Mononuclear cell (primary cell): Measurements from ENCODE around the gene DMAC2L. TPM values are rescaled to one million over a fixed set of nuclear protein-coding genes. Genes with fewer than 3 reads are reported as not detected.
"Not testable (repeated sequence)": the region's sequence is repeated elsewhere in the genome, so short reads cannot be mapped to it uniquely, and the experiment has no call there.

Experiments
- H3K27me3 ChIP-seq: 2 replicates; pipeline ENCODE4 v1.6.0; 2011; ENCODE audit warnings: low read length, control low read depth; ENCODE audit not compliant: insufficient read depth
- H3K4me1 ChIP-seq: 2 replicates; pipeline ENCODE4 v1.5.1; 2011; ENCODE audit warnings: mild to moderate bottlenecking, low read length, control low read depth; ENCODE audit not compliant: insufficient read depth
- H3K4me3 ChIP-seq: 2 replicates; pipeline ENCODE4 v1.5.1; 2011; ENCODE audit warnings: mild to moderate bottlenecking, low read length, moderate library complexity
- H3K9me3 ChIP-seq: 2 replicates; pipeline ENCODE4 v1.5.1; 2011; ENCODE audit warnings: low read depth, mild to moderate bottlenecking, control low read depth, low read length
- total RNA-seq: library from RNA; depleted of rRNA; stranded (reverse); fragments of >200 nt; gene quantifications from one replicate; pipeline ENCODE4 v1.2.3, GENCODE V29; 2012

DMAC2L gene
- total RNA-seq, 1 donor = 12.8 TPM

GRCh38 chr14:50357753-50358395 is 45.8 kb downstream of the DMAC2L start:
- Histone ChIP-seq H3K9me3 (no peaks in the 10 kb centered on the region), H3K4me3 (no peak overlapping the region), H3K4me1 (no peaks in the 10 kb centered on the region), H3K27me3 (no peaks in the 10 kb centered on the region)

- peaks cover 12% of the 10 kb centered on the region for H3K4me1 ChIP-seq
- H3K4me3 ChIP-seq = no peak overlapping the region
- no peaks in the 10 kb centered on the region for H3K27me3 ChIP-seq
- H3K9me3 ChIP-seq = no peaks in the 10 kb centered on the region
These were observed 47.5 kb downstream of the DMAC2L start for GRCh38 chr14:50359631-50360030.

- peaks cover 17% of the 10 kb centered on the region for H3K4me1 ChIP-seq
- no peak overlapping the region for H3K4me3 ChIP-seq
- no peaks in the 10 kb centered on the region for H3K27me3 ChIP-seq
- no peaks in the 10 kb centered on the region for H3K9me3 ChIP-seq
These were observed 48.0 kb downstream of the DMAC2L start for GRCh38 chr14:50360093-50360492.

GRCh38 chr14:50360851-50361250 is 48.7 kb downstream of the DMAC2L start:
- Histone ChIP-seq H3K27me3 (no peaks in the 10 kb centered on the region), H3K4me1 (peaks cover 23% of the 10 kb centered on the region), H3K9me3 (no peaks in the 10 kb centered on the region), H3K4me3 (no peak overlapping the region)

- H3K27me3 ChIP-seq, H3K9me3 ChIP-seq, H3K4me3 ChIP-seq: not testable (repeated sequence)
- H3K4me1 ChIP-seq = peaks cover 26% of the 10 kb centered on the region
These were observed 49.6 kb downstream of the DMAC2L start for GRCh38 chr14:50361473-50362403.

- H3K9me3 ChIP-seq = no peaks in the 10 kb centered on the region
- H3K27me3 ChIP-seq = no peaks in the 10 kb centered on the region
- peaks cover 30% of the 10 kb centered on the region for H3K4me1 ChIP-seq
- peak overlapping the region; percentile 42 for H3K4me3 ChIP-seq
These were observed 50.9 kb downstream of the DMAC2L start for GRCh38 chr14:50362764-50363713.

- Histone ChIP-seq H3K4me1 (peaks cover 30% of the 10 kb centered on the region), H3K4me3 (peak overlapping the region; percentile 42), H3K27me3 (no peaks in the 10 kb centered on the region), H3K9me3 (no peaks in the 10 kb centered on the region)
These were observed 51.6 kb downstream of the DMAC2L start for GRCh38 chr14:50363714-50364111.

GRCh38 chr14:50364792-50365191 is 52.7 kb downstream of the DMAC2L start:
- no peak overlapping the region for H3K4me3 ChIP-seq
- no peaks in the 10 kb centered on the region for H3K27me3 ChIP-seq
- peaks cover 30% of the 10 kb centered on the region for H3K4me1 ChIP-seq
- no peaks in the 10 kb centered on the region for H3K9me3 ChIP-seq

- not testable (repeated sequence) for H3K27me3 ChIP-seq, H3K4me3 ChIP-seq, H3K9me3 ChIP-seq
- H3K4me1 ChIP-seq = peaks cover 30% of the 10 kb centered on the region
These were observed 53.4 kb downstream of the DMAC2L start for GRCh38 chr14:50365572-50365971.

GRCh38 chr14:50366115-50366514 is 54.0 kb downstream of the DMAC2L start:
- no peak overlapping the region for H3K4me3 ChIP-seq
- no peaks in the 10 kb centered on the region for H3K27me3 ChIP-seq
- no peaks in the 10 kb centered on the region for H3K9me3 ChIP-seq
- H3K4me1 ChIP-seq = peaks cover 30% of the 10 kb centered on the region

GRCh38 chr14:50366589-50366988 is 54.5 kb downstream of the DMAC2L start:
- Histone ChIP-seq H3K4me3 (no peak overlapping the region), H3K4me1 (peaks cover 30% of the 10 kb centered on the region), H3K27me3 (no peaks in the 10 kb centered on the region), H3K9me3 (no peaks in the 10 kb centered on the region)

GRCh38 chr14:50371546-50371945 is 59.4 kb downstream of the DMAC2L start:
- H3K27me3 ChIP-seq = no peaks in the 10 kb centered on the region
- no peak overlapping the region for H3K4me3 ChIP-seq
- H3K4me1 ChIP-seq = peaks cover 5% of the 10 kb centered on the region
- no peaks in the 10 kb centered on the region for H3K9me3 ChIP-seq

GRCh38 chr14:50373959-50374358 is 61.8 kb downstream of the DMAC2L start:
- H3K9me3 ChIP-seq = no peaks in the 10 kb centered on the region
- no peak overlapping the region for H3K4me3 ChIP-seq
- H3K4me1 ChIP-seq = no peaks in the 10 kb centered on the region
- no peaks in the 10 kb centered on the region for H3K27me3 ChIP-seq

GRCh38 chr14:50375760-50376159 is 63.6 kb downstream of the DMAC2L start:
- Histone ChIP-seq H3K4me3 (no peak overlapping the region), H3K27me3 (no peaks in the 10 kb centered on the region), H3K9me3 (no peaks in the 10 kb centered on the region), H3K4me1 (no peaks in the 10 kb centered on the region)
